Measurements from ENCODE around the gene NUDT5.

NUDT5 gene
- long read RNA-seq, partial matches to known transcripts: 3 of 50 reads
- long read RNA-seq, other reads (novel, unspliced or antisense): 46 of 50 reads

DNA sequence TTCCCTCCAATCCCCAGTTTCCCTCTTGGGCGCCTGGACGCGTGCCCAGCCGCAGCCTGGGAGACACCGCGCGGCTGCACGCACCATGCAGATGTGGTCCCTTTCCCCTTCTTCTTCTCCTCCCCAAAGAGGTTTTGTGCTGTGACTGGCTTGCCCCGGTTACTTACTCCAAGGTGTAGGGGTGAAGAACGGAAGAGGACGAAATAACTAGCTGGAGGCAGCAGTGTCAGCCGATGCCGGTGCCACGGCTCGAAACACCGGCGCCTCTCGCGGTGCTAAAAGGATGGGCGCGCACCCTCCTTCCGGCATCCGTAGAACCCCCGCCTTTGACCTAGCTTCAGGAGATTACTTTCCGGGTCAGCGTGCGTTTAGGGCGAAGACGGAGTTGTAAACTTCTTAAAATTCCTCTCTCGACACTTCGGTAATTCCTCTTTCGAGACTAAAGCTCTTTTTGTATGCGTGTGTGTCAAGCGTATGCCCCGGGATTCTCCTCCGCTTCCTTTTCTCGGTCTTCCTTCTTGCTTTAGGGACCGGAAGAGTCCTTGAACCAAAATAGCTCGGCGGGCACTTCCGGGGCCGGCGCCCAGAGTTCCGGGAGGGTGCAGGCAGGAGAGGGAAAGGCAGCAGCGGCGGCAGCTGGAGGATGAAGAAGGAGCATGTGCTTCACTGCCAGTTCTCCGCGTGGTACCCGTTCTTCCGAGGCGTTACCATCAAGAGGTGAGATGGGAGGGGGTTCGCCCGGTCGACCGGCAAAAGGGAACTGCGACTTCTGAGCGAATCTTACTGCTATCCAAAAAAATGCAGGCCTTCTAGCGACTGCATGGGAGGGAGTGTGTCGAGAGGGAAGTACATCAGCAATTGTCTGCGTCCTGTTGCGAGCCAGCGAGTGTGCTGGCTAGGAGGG lies at the start of gene NUDT5, which contains the start of gene CDC123:
Gene NUDT5, minus strand, starts transcription at position 289 of the 904 bp plus-strand sequence. CDS start 9,600 bp downstream, outside the sequence.
Gene CDC123, plus strand, starts transcription at position 586 of the 904 bp plus-strand sequence. Its CDS starts 58 bp downstream, at position 644.
- peak within 1 kb of the TSS; percentile 98 for H3K27ac ChIP-seq (replicated peaks)
- peak; percentile 56 to 82 for DNase-seq (ENCODE audit: low read depth in 1 of 2, low spot score in 1 of 2)
- peak; percentile 96 for TF ChIP-seq GABPA (IDR thresholded peaks at IDR 0.05; ENCODE audit: low read depth)
- TF ChIP-seq POLR2AphosphoS5 (IDR thresholded peaks at IDR 0.05; ENCODE audit: low read depth): peak; percentile 56
- TF ChIP-seq, protein P1, sequence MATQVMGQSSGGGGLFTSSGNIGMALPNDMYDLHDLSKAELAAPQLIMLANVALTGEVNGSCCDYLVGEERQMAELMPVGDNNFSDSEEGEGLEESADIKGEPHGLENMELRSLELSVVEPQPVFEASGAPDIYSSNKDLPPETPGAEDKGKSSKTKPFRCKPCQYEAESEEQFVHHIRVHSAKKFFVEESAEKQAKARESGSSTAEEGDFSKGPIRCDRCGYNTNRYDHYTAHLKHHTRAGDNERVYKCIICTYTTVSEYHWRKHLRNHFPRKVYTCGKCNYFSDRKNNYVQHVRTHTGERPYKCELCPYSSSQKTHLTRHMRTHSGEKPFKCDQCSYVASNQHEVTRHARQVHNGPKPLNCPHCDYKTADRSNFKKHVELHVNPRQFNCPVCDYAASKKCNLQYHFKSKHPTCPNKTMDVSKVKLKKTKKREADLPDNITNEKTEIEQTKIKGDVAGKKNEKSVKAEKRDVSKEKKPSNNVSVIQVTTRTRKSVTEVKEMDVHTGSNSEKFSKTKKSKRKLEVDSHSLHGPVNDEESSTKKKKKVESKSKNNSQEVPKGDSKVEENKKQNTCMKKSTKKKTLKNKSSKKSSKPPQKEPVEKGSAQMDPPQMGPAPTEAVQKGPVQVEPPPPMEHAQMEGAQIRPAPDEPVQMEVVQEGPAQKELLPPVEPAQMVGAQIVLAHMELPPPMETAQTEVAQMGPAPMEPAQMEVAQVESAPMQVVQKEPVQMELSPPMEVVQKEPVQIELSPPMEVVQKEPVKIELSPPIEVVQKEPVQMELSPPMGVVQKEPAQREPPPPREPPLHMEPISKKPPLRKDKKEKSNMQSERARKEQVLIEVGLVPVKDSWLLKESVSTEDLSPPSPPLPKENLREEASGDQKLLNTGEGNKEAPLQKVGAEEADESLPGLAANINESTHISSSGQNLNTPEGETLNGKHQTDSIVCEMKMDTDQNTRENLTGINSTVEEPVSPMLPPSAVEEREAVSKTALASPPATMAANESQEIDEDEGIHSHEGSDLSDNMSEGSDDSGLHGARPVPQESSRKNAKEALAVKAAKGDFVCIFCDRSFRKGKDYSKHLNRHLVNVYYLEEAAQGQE (IDR thresholded peaks at IDR 0.05; ENCODE audit: insufficient replicate concordance, low read depth): no peak
- H3K4me3 ChIP-seq (replicated peaks; ENCODE audit: insufficient read depth, low read length): peak within 1 kb of the TSS; percentile 81
- no peaks in the 10 kb centered on the region for H3K27me3 ChIP-seq (ENCODE audit: insufficient read depth, poor library complexity, severe bottlenecking)

DNA sequence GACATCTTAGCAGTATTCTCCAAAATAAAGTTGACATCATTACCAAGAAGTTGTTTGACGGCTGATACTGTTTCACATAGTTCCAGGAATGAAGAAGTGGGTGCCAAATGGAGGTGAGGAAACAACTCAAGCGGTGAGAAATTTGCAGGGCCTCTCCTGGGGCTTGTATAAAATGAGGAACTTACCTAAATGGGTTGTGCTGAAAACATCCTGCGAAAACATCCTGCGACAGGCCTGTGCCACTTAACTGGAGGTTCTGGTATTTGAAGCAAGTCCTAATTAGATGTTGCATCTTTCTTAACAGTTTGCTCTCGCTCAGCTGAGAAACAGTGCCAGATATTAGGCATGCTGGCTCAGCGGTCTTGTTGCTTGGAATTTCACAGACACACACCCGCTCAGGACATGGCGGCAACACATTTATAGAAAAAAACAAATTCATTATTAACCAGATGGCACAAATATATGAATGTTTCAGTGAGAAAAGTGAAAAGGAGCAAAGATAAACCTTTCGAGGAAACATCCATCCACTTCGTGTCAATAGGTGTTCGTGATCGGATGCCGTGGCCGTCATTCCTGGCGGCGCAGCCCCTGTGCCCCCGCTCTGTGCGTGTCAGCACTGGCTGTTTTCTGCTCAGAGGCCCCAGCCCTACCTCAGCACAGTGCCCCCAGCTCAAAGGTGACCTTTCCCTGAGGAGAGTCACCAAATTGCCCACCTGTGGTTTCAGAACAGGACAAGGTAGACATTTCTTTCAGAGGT lies 48.4 kb upstream of the NUDT5 start:
- H3K27me3 ChIP-seq (ENCODE audit: insufficient read depth, poor library complexity, severe bottlenecking): no peaks in the 10 kb centered on the region
- no peak overlapping the region for H3K4me3 ChIP-seq (replicated peaks; ENCODE audit: insufficient read depth, low read length)
- peak; percentile 66; the same call in 1 of the 2 replicates for TF ChIP-seq SPI1 (IDR thresholded peaks at IDR 0.05; ENCODE audit: borderline replicate concordance, low read depth)
- TF ChIP-seq, protein P2, sequence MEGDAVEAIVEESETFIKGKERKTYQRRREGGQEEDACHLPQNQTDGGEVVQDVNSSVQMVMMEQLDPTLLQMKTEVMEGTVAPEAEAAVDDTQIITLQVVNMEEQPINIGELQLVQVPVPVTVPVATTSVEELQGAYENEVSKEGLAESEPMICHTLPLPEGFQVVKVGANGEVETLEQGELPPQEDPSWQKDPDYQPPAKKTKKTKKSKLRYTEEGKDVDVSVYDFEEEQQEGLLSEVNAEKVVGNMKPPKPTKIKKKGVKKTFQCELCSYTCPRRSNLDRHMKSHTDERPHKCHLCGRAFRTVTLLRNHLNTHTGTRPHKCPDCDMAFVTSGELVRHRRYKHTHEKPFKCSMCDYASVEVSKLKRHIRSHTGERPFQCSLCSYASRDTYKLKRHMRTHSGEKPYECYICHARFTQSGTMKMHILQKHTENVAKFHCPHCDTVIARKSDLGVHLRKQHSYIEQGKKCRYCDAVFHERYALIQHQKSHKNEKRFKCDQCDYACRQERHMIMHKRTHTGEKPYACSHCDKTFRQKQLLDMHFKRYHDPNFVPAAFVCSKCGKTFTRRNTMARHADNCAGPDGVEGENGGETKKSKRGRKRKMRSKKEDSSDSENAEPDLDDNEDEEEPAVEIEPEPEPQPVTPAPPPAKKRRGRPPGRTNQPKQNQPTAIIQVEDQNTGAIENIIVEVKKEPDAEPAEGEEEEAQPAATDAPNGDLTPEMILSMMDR (IDR thresholded peaks at IDR 0.05; ENCODE audit: insufficient read depth, low read length): no peak
- TF ChIP-seq, protein P1 (IDR thresholded peaks at IDR 0.05; ENCODE audit: insufficient replicate concordance, low read depth): no peak
- H3K27ac ChIP-seq (replicated peaks): peak overlapping the region; percentile 68
- DNase-seq (ENCODE audit: low read depth in 1 of 2, low spot score in 1 of 2): peak in 1 of 2 experiments; percentile 84

DNA sequence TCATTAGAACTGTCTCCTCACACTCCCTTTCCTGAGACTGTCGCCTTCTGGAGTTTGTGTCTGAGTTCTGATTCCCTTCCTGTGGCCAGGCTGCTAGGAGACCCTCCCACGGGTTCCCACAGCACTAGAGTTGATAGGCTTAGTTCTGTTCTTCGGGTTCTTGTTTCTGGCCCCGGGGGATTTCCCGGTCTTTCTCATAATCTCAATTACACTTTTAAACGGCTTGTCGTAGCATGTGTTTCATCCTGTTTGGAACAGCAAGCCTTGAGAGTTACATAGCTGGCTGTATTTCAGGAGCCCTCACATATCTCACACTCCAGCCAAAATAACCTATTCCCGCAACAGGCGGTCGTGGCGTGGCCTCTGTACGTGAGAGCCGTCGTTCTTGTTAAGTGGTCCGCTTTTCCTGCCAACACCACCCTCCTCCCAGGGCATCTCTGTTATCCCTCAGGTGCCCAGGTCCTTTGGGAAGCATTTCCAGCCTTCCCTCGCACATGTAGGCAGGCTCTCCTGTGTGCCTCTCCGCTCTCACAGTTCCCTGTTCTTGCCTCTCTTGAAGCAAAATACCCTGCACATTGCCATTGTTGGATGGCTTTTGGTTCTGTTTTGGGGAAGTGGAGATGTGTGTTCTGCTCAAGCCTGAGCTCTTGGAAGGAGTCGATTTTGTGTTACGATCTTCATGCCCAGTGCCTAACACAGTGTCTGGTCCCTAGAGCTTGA lies 46.3 kb upstream of the NUDT5 start:
- TF ChIP-seq, protein P2 (IDR thresholded peaks at IDR 0.05; ENCODE audit: insufficient read depth, low read length): no peak
- no peak for TF ChIP-seq GABPA (IDR thresholded peaks at IDR 0.05; ENCODE audit: low read depth)
- TF ChIP-seq, protein P1 (IDR thresholded peaks at IDR 0.05; ENCODE audit: insufficient replicate concordance, low read depth): no peak
- peak; percentile 55; the same call in 1 of the 2 replicates for TF ChIP-seq SPI1 (IDR thresholded peaks at IDR 0.05; ENCODE audit: borderline replicate concordance, low read depth)
- TF ChIP-seq POLR2AphosphoS5 (IDR thresholded peaks at IDR 0.05; ENCODE audit: low read depth): no peak
- H3K27me3 ChIP-seq (ENCODE audit: insufficient read depth, poor library complexity, severe bottlenecking): no peaks in the 10 kb centered on the region
- peak overlapping the region; percentile 68 for H3K27ac ChIP-seq (replicated peaks)
- no peak overlapping the region for H3K4me3 ChIP-seq (replicated peaks; ENCODE audit: insufficient read depth, low read length)
- peak in 1 of 2 experiments; percentile 17 for DNase-seq (ENCODE audit: low read depth in 1 of 2, low spot score in 1 of 2)

Measured in HL-60 (cell line).